Prostate gland (tissue), 2 donors: ENCODE results near the gene GDF11.

Experiments used
- POLR2A ChIP-seq: fragments of 450-650 bp; IDR thresholded peaks from one replicate; pipeline ENCODE4 v1.6.1; 2016; ENCODE audit warnings: antibody characterized with exemption, mild to moderate bottlenecking
- TF ChIP-seq, protein P1 (sequence below), 4 experiments: fragments of 200-600 bp in 2 of 4; fragments of 450-650 bp in 2 of 4; sonication (generic) in 2 of 4; IDR thresholded peaks; 1 replicate in 3 of 4; 2 replicates in 1 of 4; pipeline ENCODE4 v1.5.1; 2016 to 2019; ENCODE audit warnings: antibody characterized with exemption in 4 of 4, mild to moderate bottlenecking in 2 of 4, moderate library complexity in 2 of 4

DNA sequence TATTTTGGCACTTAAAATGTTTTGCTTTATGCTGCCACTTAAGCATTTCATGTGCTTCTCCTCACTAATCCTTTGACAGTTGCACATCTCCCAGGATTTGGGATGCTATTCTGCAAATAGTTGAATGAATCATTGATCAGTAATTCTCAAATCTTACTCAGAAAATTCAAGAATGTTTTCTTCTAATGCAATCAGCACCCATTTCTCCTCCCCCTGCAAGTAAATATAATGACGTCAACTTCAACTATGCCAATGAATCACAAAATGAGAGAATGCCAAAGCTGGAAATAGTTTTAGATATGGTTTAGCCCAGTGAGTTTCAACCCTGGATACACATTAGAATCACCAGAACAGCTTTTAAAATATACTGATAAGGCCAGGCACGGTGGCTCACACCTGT, 29.2 kb upstream of the GDF11 start:
- TF ChIP-seq, protein P1, sequence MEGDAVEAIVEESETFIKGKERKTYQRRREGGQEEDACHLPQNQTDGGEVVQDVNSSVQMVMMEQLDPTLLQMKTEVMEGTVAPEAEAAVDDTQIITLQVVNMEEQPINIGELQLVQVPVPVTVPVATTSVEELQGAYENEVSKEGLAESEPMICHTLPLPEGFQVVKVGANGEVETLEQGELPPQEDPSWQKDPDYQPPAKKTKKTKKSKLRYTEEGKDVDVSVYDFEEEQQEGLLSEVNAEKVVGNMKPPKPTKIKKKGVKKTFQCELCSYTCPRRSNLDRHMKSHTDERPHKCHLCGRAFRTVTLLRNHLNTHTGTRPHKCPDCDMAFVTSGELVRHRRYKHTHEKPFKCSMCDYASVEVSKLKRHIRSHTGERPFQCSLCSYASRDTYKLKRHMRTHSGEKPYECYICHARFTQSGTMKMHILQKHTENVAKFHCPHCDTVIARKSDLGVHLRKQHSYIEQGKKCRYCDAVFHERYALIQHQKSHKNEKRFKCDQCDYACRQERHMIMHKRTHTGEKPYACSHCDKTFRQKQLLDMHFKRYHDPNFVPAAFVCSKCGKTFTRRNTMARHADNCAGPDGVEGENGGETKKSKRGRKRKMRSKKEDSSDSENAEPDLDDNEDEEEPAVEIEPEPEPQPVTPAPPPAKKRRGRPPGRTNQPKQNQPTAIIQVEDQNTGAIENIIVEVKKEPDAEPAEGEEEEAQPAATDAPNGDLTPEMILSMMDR (IDR thresholded peaks at IDR 0.05), result no peak
- no peak for TF ChIP-seq POLR2A
